ENCODE data around the gene LRBA. TPM values are rescaled to one million over a fixed set of nuclear protein-coding genes. Genes with fewer than 3 reads are reported as not detected.

Gene LRBA
- total RNA-seq, 2 donors from 2014 or later, result 50.1 to 59.9 TPM

DNA sequence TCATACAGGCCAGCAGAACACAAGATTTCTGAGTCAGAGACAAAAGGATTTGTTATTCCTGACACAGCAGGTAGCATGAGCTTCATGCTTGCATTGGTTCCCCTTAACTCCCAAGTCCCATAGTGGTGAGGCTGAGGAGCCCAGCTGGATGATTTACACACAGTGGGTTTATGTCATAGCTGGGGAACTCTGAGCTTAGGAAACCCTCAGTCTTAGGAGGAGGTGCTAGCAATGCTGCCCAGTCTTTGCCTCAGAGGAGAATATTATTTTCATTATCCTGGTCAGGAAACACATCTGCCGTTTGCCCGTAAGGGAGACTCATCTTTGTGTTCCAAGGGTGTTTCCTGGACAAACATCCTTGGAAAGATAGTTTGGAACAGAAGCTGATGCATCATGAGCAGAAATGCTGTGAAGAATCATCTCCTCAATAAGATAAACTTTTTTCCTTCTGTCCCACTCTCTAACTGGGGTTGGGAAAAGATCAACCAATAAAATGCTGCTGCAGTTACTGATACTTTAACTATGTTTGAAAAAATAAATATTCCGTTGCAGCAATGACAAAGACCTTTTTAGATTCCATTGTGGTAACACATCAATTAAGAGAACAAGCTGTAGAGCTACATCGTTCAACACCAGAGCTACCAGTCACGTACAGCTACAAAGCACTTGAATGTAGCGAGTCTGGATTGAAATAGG, 790.0 kb downstream of the LRBA start:
- Histone ChIP-seq H3K27ac (no peak overlapping the region), H3K36me3 (replicated peaks in 1 of 2; ENCODE audit: insufficient read depth in 1 of 2, low read depth in 2 of 2) (no peaks in the 10 kb centered on the region), H3K9me3 (no peaks in the 10 kb centered on the region), H3K4me3 (no peak overlapping the region), H3K4me1 (peaks cover 6% of the 10 kb centered on the region), H3K27me3 (no peaks in the 10 kb centered on the region)
- no peak for DNase-seq
- TF ChIP-seq, protein P1, sequence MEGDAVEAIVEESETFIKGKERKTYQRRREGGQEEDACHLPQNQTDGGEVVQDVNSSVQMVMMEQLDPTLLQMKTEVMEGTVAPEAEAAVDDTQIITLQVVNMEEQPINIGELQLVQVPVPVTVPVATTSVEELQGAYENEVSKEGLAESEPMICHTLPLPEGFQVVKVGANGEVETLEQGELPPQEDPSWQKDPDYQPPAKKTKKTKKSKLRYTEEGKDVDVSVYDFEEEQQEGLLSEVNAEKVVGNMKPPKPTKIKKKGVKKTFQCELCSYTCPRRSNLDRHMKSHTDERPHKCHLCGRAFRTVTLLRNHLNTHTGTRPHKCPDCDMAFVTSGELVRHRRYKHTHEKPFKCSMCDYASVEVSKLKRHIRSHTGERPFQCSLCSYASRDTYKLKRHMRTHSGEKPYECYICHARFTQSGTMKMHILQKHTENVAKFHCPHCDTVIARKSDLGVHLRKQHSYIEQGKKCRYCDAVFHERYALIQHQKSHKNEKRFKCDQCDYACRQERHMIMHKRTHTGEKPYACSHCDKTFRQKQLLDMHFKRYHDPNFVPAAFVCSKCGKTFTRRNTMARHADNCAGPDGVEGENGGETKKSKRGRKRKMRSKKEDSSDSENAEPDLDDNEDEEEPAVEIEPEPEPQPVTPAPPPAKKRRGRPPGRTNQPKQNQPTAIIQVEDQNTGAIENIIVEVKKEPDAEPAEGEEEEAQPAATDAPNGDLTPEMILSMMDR (IDR thresholded peaks at IDR 0.05), result no peak
- TF ChIP-seq POLR2A (IDR thresholded peaks at IDR 0.05), result no peak
- intact Hi-C loops (cut with DNase I), result no loop called here
- WGBS, 2 donors, result 90% methylated on average over 6 of the region's 6 CpGs
- ATAC-seq, result no peak

DNA sequence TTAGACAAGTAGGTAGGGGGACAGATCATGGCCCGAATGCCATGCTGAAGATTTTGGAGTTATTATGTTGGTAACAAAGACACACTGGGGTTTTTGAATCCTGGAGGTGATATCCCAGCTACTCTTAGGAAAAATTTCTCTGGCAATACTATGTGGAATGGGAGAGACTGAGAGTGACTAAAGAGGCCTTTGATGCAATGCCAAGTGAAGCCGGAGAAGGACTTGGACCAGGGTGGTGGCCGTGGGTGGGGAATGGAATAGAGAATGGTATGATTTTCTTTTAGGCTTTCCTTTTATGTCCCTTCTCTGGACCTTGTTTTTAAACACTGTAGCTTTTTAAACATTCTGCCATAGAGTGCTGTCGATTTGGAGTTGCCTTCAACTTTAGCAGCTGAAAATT, 795.2 kb downstream of the LRBA start:
- intact Hi-C loops (cut with DNase I), result no loop called here
- ATAC-seq (no peak), DNase-seq (no peak)
- no peak for TF ChIP-seq POLR2A (IDR thresholded peaks at IDR 0.05)
- TF ChIP-seq, protein P1 (IDR thresholded peaks at IDR 0.05), result no peak
- H3K27ac ChIP-seq, result no peak overlapping the region
- H3K9me3 ChIP-seq, result no peaks in the 10 kb centered on the region
- no peaks in the 10 kb centered on the region for H3K36me3 ChIP-seq (replicated peaks in 1 of 2; ENCODE audit: insufficient read depth in 1 of 2, low read depth in 2 of 2)
- WGBS, 2 donors, result 79 to 82% methylated on average over 4 of the region's 4 CpGs
- H3K4me3 ChIP-seq, result no peak overlapping the region
- H3K4me1 ChIP-seq, result peaks cover 10% of the 10 kb centered on the region
- H3K27me3 ChIP-seq, result no peaks in the 10 kb centered on the region

DNA sequence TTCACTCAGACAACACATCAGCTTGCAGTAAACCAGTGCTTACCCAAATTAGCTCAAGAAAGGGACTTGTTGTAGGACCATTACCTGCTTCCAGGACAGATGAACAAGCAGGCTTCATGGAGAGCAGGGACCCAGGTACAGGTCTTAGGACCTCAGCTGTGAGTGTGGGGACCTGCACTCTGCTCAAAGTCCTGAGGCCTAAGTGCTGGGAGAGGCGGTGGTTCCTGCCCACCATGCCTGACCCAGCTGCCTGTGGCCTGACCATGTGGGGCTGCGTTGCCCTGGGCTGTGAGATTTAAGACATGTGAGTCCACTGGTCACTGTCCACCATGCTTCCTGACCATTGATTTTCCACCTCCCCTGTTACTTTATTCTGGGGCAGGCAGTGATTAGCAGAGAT, 796.6 kb downstream of the LRBA start:
- H3K27ac ChIP-seq, result no peak overlapping the region
- ATAC-seq (no peak), DNase-seq (no peak)
- H3K4me1 ChIP-seq, result peaks cover 10% of the 10 kb centered on the region
- no peak overlapping the region for H3K4me3 ChIP-seq
- H3K27me3 ChIP-seq, result no peaks in the 10 kb centered on the region
- no peaks in the 10 kb centered on the region for H3K9me3 ChIP-seq
- TF ChIP-seq POLR2A (IDR thresholded peaks at IDR 0.05), result no peak
- TF ChIP-seq, protein P1 (IDR thresholded peaks at IDR 0.05), result no peak
- H3K36me3 ChIP-seq (replicated peaks in 1 of 2; ENCODE audit: insufficient read depth in 1 of 2, low read depth in 2 of 2), result no peaks in the 10 kb centered on the region
- intact Hi-C loops (cut with DNase I), result no loop called here
- 96 to 100% methylated on average over 1 to 2 of the region's 2 CpGs for WGBS, 2 donors

DNA sequence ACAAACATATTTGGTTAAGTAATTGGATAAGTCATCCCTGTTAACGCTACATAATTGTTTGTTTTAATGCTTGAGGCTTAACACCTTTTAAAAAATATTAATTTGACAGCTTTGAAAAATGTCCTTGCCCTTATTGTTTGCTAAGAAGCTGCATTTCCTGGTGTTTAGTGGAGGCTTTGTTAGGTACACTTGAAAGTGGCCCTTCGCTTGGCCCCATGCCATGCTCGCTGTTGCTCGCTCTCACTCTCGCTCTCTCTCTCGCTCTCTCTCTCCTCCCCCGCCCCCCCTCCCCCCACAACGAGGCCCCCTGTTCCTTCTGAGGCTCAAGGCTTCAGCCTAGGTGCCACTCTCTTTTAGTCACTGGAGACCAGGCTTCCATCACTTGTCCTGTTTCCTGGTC, 797.3 kb downstream of the LRBA start:
- intact Hi-C loops (cut with DNase I), result no loop called here
- Histone ChIP-seq H3K36me3 (replicated peaks in 1 of 2; ENCODE audit: insufficient read depth in 1 of 2, low read depth in 2 of 2) (no peaks in the 10 kb centered on the region), H3K9me3 (no peaks in the 10 kb centered on the region), H3K27me3 (no peaks in the 10 kb centered on the region), H3K27ac (no peak overlapping the region), H3K4me3 (no peak overlapping the region), H3K4me1 (peaks cover 14% of the 10 kb centered on the region)
- 58 to 60% methylated on average over 8 of the region's 8 CpGs for WGBS, 2 donors
- DNase-seq, result peak in 3 of 4 donors; percentile 22 to 54 (median 41)
- ATAC-seq, result no peak
- TF ChIP-seq, protein P1 (IDR thresholded peaks at IDR 0.05), result no peak
- no peak for TF ChIP-seq POLR2A (IDR thresholded peaks at IDR 0.05)

DNA sequence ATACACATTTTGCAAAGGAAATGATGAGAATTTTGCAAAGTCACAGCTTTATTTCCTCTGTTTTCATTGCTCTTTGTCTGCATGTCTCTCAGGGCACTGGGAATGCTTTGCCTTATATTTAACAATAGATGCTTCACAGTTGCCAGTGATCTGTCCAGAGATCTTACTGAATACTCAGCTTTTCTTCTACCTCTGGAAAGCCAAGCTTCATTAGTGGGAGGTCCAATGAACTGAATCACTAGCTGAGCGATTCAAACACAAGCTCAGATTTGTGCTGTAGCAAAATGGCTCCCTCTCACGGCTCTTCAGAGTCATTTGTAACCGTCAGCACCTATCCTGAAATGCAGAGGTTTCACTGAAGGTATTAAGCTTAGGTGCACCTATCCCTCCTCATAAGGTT, 797.9 kb downstream of the LRBA start:
- Histone ChIP-seq H3K36me3 (replicated peaks in 1 of 2; ENCODE audit: insufficient read depth in 1 of 2, low read depth in 2 of 2) (no peaks in the 10 kb centered on the region), H3K27ac (no peak overlapping the region), H3K4me3 (no peak overlapping the region), H3K4me1 (peaks cover 16% of the 10 kb centered on the region), H3K9me3 (no peaks in the 10 kb centered on the region), H3K27me3 (no peaks in the 10 kb centered on the region)
- 37 to 41% methylated on average over 3 of the region's 3 CpGs for WGBS, 2 donors
- TF ChIP-seq, protein P1 (IDR thresholded peaks at IDR 0.05), result peak in 3 of 7 experiments; percentile 18 to 41 (median 32)
- no peak for TF ChIP-seq POLR2A (IDR thresholded peaks at IDR 0.05)
- intact Hi-C loops (cut with DNase I), result no loop called here
- no peak for ATAC-seq
- peak in 2 of 4 donors; percentile 8 to 16 for DNase-seq

Data from body of pancreas (tissue), 4 donors.